Measurements from ENCODE around the gene EIF4G3. TPM values are rescaled to one million over a fixed set of nuclear protein-coding genes. Genes with fewer than 3 reads are reported as not detected.

Gene EIF4G3
- total RNA-seq, 2 donors from 2014 or later: 33.4 to 38.5 TPM

GRCh38 chr1:20767271-20767670, 409.4 kb downstream of the EIF4G3 start:
- Histone ChIP-seq H3K27ac (peak overlapping the region in 1 of 2 donors; percentile 5), H3K9me3 (no peaks in the 10 kb centered on the region), H3K36me3 (peaks cover 96% of the 10 kb centered on the region), H3K4me3 (no peak overlapping the region), H3K27me3 (no peaks in the 10 kb centered on the region), H3K4me1 (peaks cover 0 to 9% of the 10 kb centered on the region in 2 donors)
- DNase-seq (ENCODE audit: low spot score): no peak
- TF ChIP-seq CTCF (IDR thresholded peaks at IDR 0.05): no peak

- DNase-seq (ENCODE audit: low spot score): no peak
- H3K4me1 ChIP-seq: peaks cover 0 to 9% of the 10 kb centered on the region in 2 donors
- no peak overlapping the region for H3K4me3 ChIP-seq
- no peak overlapping the region for H3K27ac ChIP-seq
- no peaks in the 10 kb centered on the region for H3K9me3 ChIP-seq
- TF ChIP-seq CTCF (IDR thresholded peaks at IDR 0.05): no peak
- H3K27me3 ChIP-seq: no peaks in the 10 kb centered on the region
- peaks cover 98% of the 10 kb centered on the region for H3K36me3 ChIP-seq
Observed at GRCh38 chr1:20763417-20763816, 413.3 kb downstream of the EIF4G3 start.

GRCh38 chr1:20760322-20760721, 416.4 kb downstream of the EIF4G3 start:
- Histone ChIP-seq H3K9me3 (no peaks in the 10 kb centered on the region), H3K4me3 (no peak overlapping the region), H3K36me3 (peaks cover 99% of the 10 kb centered on the region), H3K4me1 (no peaks in the 10 kb centered on the region), H3K27ac (no peak overlapping the region), H3K27me3 (no peaks in the 10 kb centered on the region)
- DNase-seq (ENCODE audit: low spot score): no peak
- TF ChIP-seq CTCF (IDR thresholded peaks at IDR 0.05): no peak

MicroRNAs within 50 kb of the gene (microRNA counts, 767-probe panel; counts per million panel counts)
- microRNA hsa-miR-1256: 0 to 31.0 counts per million in 2 donors

Small RNA genes within 50 kb of the gene (microRNA-seq; reads per million reads assigned to microRNA genes)
- 0 to 0.71 reads per million in 2 donors for gene MIR1256 (ENCODE audit: borderline number of aligned reads in 2 of 2, borderline replicate concordance in 1 of 2)

Other genes starting within 250 kb of the EIF4G3 start
- 100 to 1,000 TPM in 1 of 2 donors, 10 to 100 TPM in 1; 83.7 to 152 TPM for gene ECE1, start 113.6 kb upstream of the EIF4G3 start, total RNA-seq

Data from right atrium auricular region (tissue), 2 donors.